ENCODE data around the gene CCDC185.

The CCDC185 gene

GRCh38 chr1:223410036-223410435, 16.8 kb downstream of the CCDC185 start:
- Mint-ChIP-seq H3K4me3 (no peak overlapping the region), H3K36me3 (ENCODE audit: low read depth) (no peaks in the 10 kb centered on the region), H3K9me3 (peaks cover 4% of the 10 kb centered on the region), H3K27me3 (peaks cover 23% of the 10 kb centered on the region), H3K27ac (no peak overlapping the region), H3K4me1 (ENCODE audit: low read depth) (no peaks in the 10 kb centered on the region)
- intact Hi-C loops (cut with micrococcal nuclease) = no loop called here

DNA sequence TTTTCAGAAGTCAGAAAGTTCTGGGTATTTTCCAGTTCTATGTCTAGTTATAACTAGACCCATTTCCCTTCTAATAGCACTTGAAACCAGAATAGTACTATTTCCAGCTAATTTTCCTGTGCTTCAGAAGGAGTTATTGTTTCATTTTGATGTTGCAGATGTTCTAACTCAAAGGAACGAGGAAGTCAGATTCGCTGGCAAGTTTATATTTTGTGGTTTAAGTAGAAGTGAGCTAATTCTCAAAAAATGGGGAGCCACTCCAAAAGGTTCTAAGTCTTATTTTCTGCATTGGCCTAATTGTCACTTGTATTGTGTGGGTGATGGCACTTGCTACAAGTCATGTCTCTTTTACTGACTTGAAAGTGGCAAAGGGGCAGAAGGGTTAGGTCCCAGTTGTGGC, 18.1 kb downstream of the CCDC185 start:
- Mint-ChIP-seq H3K4me3 (no peak overlapping the region), H3K27me3 (peaks cover 14% of the 10 kb centered on the region), H3K9me3 (no peaks in the 10 kb centered on the region), H3K27ac (no peak overlapping the region), H3K4me1 (ENCODE audit: low read depth) (no peaks in the 10 kb centered on the region), H3K36me3 (ENCODE audit: low read depth) (no peaks in the 10 kb centered on the region)
- intact Hi-C loops (cut with micrococcal nuclease) = no loop called here

GRCh38 chr1:223411710-223412109, 18.5 kb downstream of the CCDC185 start:
- Mint-ChIP-seq H3K27ac (no peak overlapping the region), H3K4me3 (no peak overlapping the region), H3K27me3 (peaks cover 12% of the 10 kb centered on the region), H3K36me3 (ENCODE audit: low read depth) (no peaks in the 10 kb centered on the region), H3K4me1 (ENCODE audit: low read depth) (no peaks in the 10 kb centered on the region), H3K9me3 (no peaks in the 10 kb centered on the region)
- intact Hi-C loops (cut with micrococcal nuclease) = no loop called here

DNA sequence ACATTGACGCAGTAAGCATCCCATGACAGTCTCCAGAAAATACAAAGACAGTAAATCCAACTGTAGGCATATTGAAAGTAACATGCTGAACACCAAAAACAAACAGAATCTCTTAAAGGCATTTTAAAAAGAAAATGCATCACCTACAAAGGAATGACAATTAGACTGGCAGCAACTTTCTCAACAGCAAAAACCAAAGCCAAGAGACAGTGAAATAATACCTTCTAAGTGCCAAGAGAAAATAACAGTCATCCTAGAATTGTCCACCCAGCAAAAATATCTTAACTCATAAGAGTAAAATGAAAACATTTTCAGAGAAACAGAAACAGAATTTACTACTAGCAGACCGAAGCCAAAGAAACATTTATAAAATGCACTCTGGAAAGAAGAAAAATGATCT, 20.0 kb downstream of the CCDC185 start:
- H3K36me3 Mint-ChIP-seq (ENCODE audit: low read depth) = no peaks in the 10 kb centered on the region
- H3K27me3 Mint-ChIP-seq = peaks cover 12% of the 10 kb centered on the region
- H3K27ac Mint-ChIP-seq = no peak overlapping the region
- no peaks in the 10 kb centered on the region for H3K9me3 Mint-ChIP-seq
- intact Hi-C loops (cut with micrococcal nuclease) = no loop called here
- H3K4me3 Mint-ChIP-seq = no peak overlapping the region
- no peaks in the 10 kb centered on the region for H3K4me1 Mint-ChIP-seq (ENCODE audit: low read depth)

DNA sequence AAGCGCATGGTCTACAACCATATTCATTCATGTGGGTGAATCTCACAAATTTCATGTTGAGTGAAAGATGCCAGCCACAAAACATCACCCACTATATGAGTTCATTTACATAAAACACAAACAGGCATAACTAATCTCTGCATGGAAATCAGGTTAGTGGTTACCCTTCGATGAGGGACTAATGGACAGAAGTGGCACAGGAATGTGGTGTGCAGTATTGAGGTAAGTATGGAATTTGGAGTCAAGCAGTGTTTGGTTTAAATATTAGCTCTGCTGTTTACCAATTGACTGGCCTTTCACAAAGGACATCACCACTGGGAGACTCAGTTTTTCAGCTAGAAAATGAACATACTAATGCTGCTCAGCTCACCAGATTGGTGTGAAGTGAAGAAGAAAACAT, 24.2 kb downstream of the CCDC185 start:
- Mint-ChIP-seq H3K4me1 (ENCODE audit: low read depth) (no peaks in the 10 kb centered on the region), H3K4me3 (no peak overlapping the region), H3K27me3 (peaks cover 12% of the 10 kb centered on the region), H3K36me3 (ENCODE audit: low read depth) (no peaks in the 10 kb centered on the region), H3K9me3 (no peaks in the 10 kb centered on the region), H3K27ac (no peak overlapping the region)
- intact Hi-C loops (cut with micrococcal nuclease) = no loop called here

DNA sequence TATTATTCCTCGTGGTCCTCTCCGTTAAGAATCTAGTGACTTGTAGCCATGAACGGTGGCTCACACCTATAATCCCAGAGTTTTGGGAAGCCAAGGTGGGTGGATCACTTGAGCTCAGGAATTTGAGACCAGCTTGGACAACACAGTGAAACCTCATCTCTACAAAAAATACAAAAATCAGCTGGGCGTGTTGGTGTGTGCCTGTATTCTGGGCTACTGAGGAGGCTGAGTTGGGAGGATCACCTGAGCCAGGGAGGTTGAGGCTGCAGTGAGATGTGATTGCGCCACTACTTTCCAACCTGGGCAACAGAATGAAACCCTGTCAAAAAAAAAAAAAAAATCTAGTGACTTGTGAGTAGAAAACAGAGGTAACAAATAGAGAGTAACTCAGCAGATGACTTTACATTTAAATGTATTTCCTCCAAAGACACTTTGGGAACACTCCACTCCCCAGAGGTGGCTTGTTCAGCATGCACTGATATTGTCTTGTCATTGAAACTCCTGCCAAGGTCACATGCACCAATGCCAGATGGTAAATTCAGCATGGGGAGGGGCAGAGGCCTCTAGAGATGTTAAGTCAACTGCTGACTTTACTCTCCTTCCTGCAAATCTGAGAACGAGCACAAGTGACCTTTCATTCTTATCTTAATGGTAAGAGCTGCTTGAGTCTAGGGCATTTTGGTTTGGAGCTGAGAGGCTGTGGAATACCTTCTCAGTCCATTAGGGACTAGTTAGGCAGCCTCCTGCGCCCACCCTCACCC, 24.9 kb downstream of the CCDC185 start:
- H3K4me3 Mint-ChIP-seq = no peak overlapping the region
- no peaks in the 10 kb centered on the region for H3K4me1 Mint-ChIP-seq (ENCODE audit: low read depth)
- H3K9me3 Mint-ChIP-seq = no peaks in the 10 kb centered on the region
- peaks cover 9% of the 10 kb centered on the region for H3K27me3 Mint-ChIP-seq
- no peaks in the 10 kb centered on the region for H3K36me3 Mint-ChIP-seq (ENCODE audit: low read depth)
- no peak overlapping the region for H3K27ac Mint-ChIP-seq
- intact Hi-C loops (cut with micrococcal nuclease) = no loop called here

DNA sequence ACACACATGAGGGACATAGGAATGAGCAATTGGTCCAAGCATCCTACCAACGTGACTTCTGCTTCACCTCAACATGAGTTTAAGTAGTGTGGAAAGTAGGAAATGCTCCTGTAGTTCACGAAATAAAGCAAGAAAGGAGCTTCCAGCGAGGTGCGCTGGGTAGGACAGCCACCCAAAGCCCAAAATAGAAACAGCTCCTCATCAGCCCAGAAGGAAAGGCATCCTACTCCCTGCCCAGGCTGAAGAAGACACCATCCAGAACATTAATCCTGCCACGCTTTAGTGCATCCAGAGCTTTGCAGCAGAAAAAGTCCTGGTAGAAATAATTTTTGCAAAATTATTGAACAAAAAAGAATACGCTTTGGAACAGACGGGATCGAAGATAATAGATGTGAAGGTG, 25.9 kb downstream of the CCDC185 start:
- peaks cover 5% of the 10 kb centered on the region for H3K27me3 Mint-ChIP-seq
- H3K4me1 Mint-ChIP-seq (ENCODE audit: low read depth) = no peaks in the 10 kb centered on the region
- H3K36me3 Mint-ChIP-seq (ENCODE audit: low read depth) = no peaks in the 10 kb centered on the region
- intact Hi-C loops (cut with micrococcal nuclease) = no loop called here
- no peaks in the 10 kb centered on the region for H3K9me3 Mint-ChIP-seq
- H3K27ac Mint-ChIP-seq = no peak overlapping the region
- no peak overlapping the region for H3K4me3 Mint-ChIP-seq

DNA sequence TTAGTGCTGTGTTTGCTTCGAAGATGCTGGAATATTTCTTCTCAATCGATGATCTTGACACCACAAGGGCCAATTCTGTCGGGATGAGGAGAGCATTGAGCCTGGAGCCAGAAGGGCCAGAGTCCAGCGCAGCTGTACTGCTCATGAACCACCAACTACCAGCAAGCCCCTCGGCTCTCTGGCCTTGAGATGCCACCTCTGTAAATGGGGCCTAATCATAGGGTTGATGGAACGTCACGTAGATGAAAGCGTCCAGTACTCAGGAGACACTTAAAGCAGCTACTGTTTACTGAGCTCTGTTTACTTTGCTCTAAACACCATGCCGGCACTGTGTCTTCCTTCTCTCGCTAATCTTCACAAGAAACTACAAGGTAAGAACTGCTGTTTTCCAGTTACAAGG, 26.3 kb downstream of the CCDC185 start:
- H3K4me3 Mint-ChIP-seq = no peak overlapping the region
- no peaks in the 10 kb centered on the region for H3K4me1 Mint-ChIP-seq (ENCODE audit: low read depth)
- peaks cover 5% of the 10 kb centered on the region for H3K27me3 Mint-ChIP-seq
- H3K27ac Mint-ChIP-seq = no peak overlapping the region
- no peaks in the 10 kb centered on the region for H3K9me3 Mint-ChIP-seq
- no peaks in the 10 kb centered on the region for H3K36me3 Mint-ChIP-seq (ENCODE audit: low read depth)
- intact Hi-C loops (cut with micrococcal nuclease) = no loop called here

DNA sequence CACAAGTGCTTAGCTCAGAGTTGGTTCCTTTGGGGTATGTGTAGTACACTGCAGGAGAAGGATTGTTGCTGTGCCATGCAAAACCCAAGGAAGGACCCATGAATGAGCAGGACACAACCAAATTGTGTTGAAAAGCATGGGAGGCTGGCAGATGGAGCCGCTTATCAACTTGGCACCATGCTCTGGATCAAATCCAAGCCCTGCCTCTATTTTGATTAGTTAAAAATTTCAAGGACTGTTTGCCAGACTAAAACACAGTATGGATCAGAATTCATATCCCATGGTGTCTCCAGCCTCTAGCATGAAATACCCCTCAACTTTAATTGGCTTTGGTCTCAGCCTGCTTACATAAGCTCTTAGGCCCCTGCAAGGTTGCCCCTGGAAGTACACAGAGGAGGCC, 27.8 kb downstream of the CCDC185 start:
- no peaks in the 10 kb centered on the region for H3K4me1 Mint-ChIP-seq (ENCODE audit: low read depth)
- no peak overlapping the region for H3K4me3 Mint-ChIP-seq
- H3K9me3 Mint-ChIP-seq = no peaks in the 10 kb centered on the region
- H3K36me3 Mint-ChIP-seq (ENCODE audit: low read depth) = no peaks in the 10 kb centered on the region
- peaks cover 8% of the 10 kb centered on the region for H3K27me3 Mint-ChIP-seq
- H3K27ac Mint-ChIP-seq = no peak overlapping the region
- intact Hi-C loops (cut with micrococcal nuclease) = no loop called here

- Mint-ChIP-seq H3K4me1 (ENCODE audit: low read depth) (no peaks in the 10 kb centered on the region), H3K27me3 (peaks cover 8% of the 10 kb centered on the region), H3K4me3 (no peak overlapping the region), H3K36me3 (ENCODE audit: low read depth) (no peaks in the 10 kb centered on the region), H3K27ac (no peak overlapping the region), H3K9me3 (no peaks in the 10 kb centered on the region)
- intact Hi-C loops (cut with micrococcal nuclease) = no loop called here
These were observed 28.5 kb downstream of the CCDC185 start for GRCh38 chr1:223421676-223422075.

- intact Hi-C loops (cut with micrococcal nuclease) = no loop called here
- no peak overlapping the region for H3K27ac Mint-ChIP-seq
- H3K4me3 Mint-ChIP-seq = no peak overlapping the region
- no peaks in the 10 kb centered on the region for H3K4me1 Mint-ChIP-seq (ENCODE audit: low read depth)
- H3K36me3 Mint-ChIP-seq (ENCODE audit: low read depth) = no peaks in the 10 kb centered on the region
- peaks cover 5% of the 10 kb centered on the region for H3K27me3 Mint-ChIP-seq
- H3K9me3 Mint-ChIP-seq = peaks cover under 1% of the 10 kb centered on the region
These were observed 29.7 kb downstream of the CCDC185 start for GRCh38 chr1:223422911-223423310.

DNA sequence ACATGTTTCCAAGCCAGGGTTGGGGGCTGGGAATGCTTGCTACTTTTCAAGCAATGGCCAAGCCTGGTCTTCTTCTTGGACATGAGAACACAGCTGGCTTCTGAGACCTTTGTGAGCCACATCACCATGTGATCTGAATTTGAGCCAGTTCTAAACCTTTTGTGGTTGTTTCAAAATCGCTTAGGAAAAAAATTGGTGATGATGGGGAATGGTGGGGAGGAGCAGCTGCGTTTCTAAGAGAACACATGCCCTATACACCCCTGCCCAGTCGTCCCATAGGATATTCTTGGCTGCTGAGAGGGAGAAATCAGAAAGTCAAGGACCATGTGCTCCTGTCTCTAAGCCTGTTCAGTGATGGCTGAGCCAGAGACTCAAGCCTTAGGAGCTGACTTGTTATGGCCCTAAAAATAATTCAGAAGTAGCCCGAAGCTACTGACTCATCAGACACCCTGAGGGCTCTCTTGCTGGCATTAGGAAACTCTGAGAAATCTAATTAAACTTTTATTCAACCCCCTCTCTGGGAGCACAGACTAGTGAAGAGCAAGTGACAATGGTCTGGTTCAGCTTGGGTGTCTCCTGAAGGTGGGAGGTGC, 30.5 kb downstream of the CCDC185 start:
- no peaks in the 10 kb centered on the region for H3K4me1 Mint-ChIP-seq (ENCODE audit: low read depth)

DNA sequence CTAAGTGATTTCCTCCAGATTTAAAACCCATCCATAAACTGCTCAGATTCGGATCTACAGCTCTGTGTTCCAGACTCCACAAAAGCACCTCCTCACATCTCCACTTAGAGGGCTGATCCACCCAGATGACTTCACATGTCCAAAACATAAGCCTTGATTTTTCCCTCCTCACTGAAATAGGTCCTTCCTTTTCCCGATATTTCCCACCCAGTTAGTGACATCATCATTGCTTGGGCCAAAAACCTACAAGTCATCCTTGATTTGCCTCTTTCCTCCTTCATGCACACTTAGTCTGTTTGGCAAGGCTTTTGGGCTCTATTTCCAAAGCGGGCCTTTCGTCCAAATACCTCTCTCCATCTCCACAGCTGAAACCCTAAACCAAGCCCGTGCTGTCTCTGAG, 32.3 kb downstream of the CCDC185 start:
- Mint-ChIP-seq H3K4me1 (ENCODE audit: low read depth) (no peaks in the 10 kb centered on the region), H3K9me3 (peaks cover 8% of the 10 kb centered on the region), H3K36me3 (ENCODE audit: low read depth) (no peaks in the 10 kb centered on the region), H3K4me3 (no peak overlapping the region), H3K27ac (no peak overlapping the region), H3K27me3 (peaks cover 5% of the 10 kb centered on the region)
- intact Hi-C loops (cut with micrococcal nuclease) = no loop called here

More for the DNA sequence above, 30.5 kb downstream of the CCDC185 start:
- Mint-ChIP-seq H3K27me3 (peaks cover 5% of the 10 kb centered on the region), H3K4me3 (no peak overlapping the region), H3K9me3 (peaks cover 8% of the 10 kb centered on the region), H3K27ac (no peak overlapping the region), H3K36me3 (ENCODE audit: low read depth) (no peaks in the 10 kb centered on the region)
- intact Hi-C loops (cut with micrococcal nuclease) = no loop called here

DNA sequence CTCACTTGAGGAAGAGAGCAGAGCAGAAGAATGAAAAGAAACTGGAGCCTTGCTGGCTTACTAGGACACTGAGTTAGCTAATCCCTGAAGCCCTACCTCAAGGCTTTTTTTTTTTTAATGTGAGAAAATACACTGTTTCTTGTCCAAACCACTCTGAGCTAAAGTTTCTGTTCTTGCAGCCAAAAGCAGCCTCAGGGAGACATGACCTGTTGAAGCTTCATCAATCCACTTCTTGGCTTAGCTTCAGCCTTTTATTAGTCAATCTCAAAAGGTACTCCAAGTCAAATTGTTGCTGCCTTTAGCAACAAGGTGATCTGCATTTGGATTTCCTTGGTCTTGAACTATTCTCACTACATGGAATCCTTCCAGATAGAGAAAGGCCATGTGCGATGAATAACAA, 33.7 kb downstream of the CCDC185 start:
- H3K4me1 Mint-ChIP-seq (ENCODE audit: low read depth) = no peaks in the 10 kb centered on the region
- intact Hi-C loops (cut with micrococcal nuclease) = no loop called here
- no peak overlapping the region for H3K4me3 Mint-ChIP-seq
- H3K27me3 Mint-ChIP-seq = peaks cover 5% of the 10 kb centered on the region
- no peak overlapping the region for H3K27ac Mint-ChIP-seq
- peaks cover 8% of the 10 kb centered on the region for H3K9me3 Mint-ChIP-seq
- H3K36me3 Mint-ChIP-seq (ENCODE audit: low read depth) = no peaks in the 10 kb centered on the region

GRCh38 chr1:223429313-223429731, 36.1 kb downstream of the CCDC185 start:
- intact Hi-C loops (cut with micrococcal nuclease) = no loop called here
- Mint-ChIP-seq H3K4me1 (ENCODE audit: low read depth) (no peaks in the 10 kb centered on the region), H3K4me3 (no peak overlapping the region), H3K36me3 (ENCODE audit: low read depth) (no peaks in the 10 kb centered on the region), H3K27ac (no peak overlapping the region), H3K27me3 (peaks cover 3% of the 10 kb centered on the region), H3K9me3 (peaks cover 8% of the 10 kb centered on the region)

All from dendritic cell treated with granulocyte-macrophage colony-stimulating factor and Interleukin-4, amounts not matched to agents 40 ng/mL and 50 ng/mL, for 4 days (primary cell).